CD4-positive, CD25-positive, alpha-beta regulatory T cell (primary cell): ENCODE measurements around the gene CORO2A. TPM values are rescaled to one million over a fixed set of nuclear protein-coding genes. Genes with fewer than 3 reads are reported as not detected.

ENCODE experiments used
- ATAC-seq, 2 donors: fragments of 150-1000 bp; cut with Tn5 transposase; one replicate each; pipeline ENCODE4 v1.10.0; 2021; ENCODE audit warnings: low read depth in 2 of 2, moderate number of reproducible peaks in 2 of 2, moderate library complexity in 1 of 2
- DNase-seq, 3 donors: peaks; one replicate each; pipeline versions ENCODE4 v3.0.0 to v3.0.0-alpha.2; 2012 to 2022; ENCODE audit warnings: mixed read lengths in 1 of 3
- H3K27ac ChIP-seq: one replicate; pipeline ENCODE4 v1.7.0; 2013; ENCODE audit warnings: mild to moderate bottlenecking, low read length; ENCODE audit not compliant: insufficient read depth, poor library complexity, severe bottlenecking
- H3K27me3 ChIP-seq: one replicate; pipeline ENCODE4 v1.7.0; 2013; ENCODE audit warnings: low read length; ENCODE audit not compliant: control insufficient read depth, insufficient read depth
- H3K36me3 ChIP-seq: one replicate; pipeline ENCODE4 v1.7.0; 2013; ENCODE audit warnings: mild to moderate bottlenecking, low read length, moderate library complexity; ENCODE audit not compliant: control insufficient read depth, insufficient read depth
- H3K4me1 ChIP-seq: 2 replicates; pipeline ENCODE4 v1.7.0; 2013; ENCODE audit warnings: mild to moderate bottlenecking, low read length; ENCODE audit not compliant: insufficient read depth, control insufficient read depth, poor library complexity, severe bottlenecking
- H3K4me3 ChIP-seq: one replicate; pipeline ENCODE4 v1.7.0; 2013; ENCODE audit warnings: low read depth, mild to moderate bottlenecking, low read length, moderate library complexity
- H3K9me3 ChIP-seq, 2 experiments: 1 replicate in 1 of 2; 2 replicates in 1 of 2; pipeline ENCODE4 v1.7.0; 2013; ENCODE audit warnings: low read length in 2 of 2, mild to moderate bottlenecking in 1 of 2, moderate library complexity in 1 of 2; ENCODE audit not compliant: control insufficient read depth in 2 of 2
- H3K27ac Mint-ChIP-seq, 3 donors: one replicate each; pipeline ENCODE4 v1.8.0; 2020 to 2022; ENCODE audit warnings: mild to moderate bottlenecking in 3 of 3, mixed read lengths in 3 of 3, moderate library complexity in 2 of 3
- H3K27me3 Mint-ChIP-seq: one replicate; pipeline ENCODE4 v1.8.0; 2022; ENCODE audit warnings: mild to moderate bottlenecking, mixed read lengths
- H3K36me3 Mint-ChIP-seq: one replicate; pipeline ENCODE4 v1.8.0; 2020; ENCODE audit warnings: mixed read lengths
- H3K4me1 Mint-ChIP-seq, 4 donors: one replicate each; pipeline ENCODE4 v1.8.0; 2020 to 2022; ENCODE audit warnings: mixed read lengths in 4 of 4, mild to moderate bottlenecking in 1 of 4
- H3K4me3 Mint-ChIP-seq, 4 donors: one replicate each; pipeline ENCODE4 v1.8.0; 2020 to 2022; ENCODE audit warnings: mild to moderate bottlenecking in 4 of 4, mixed read lengths in 4 of 4, moderate library complexity in 3 of 4
- H3K9me3 Mint-ChIP-seq, 7 donors: one replicate each; pipeline ENCODE4 v1.8.0; 2020 to 2022; ENCODE audit warnings: mixed read lengths in 7 of 7, mild to moderate bottlenecking in 3 of 7, moderate library complexity in 2 of 7
- polyA plus RNA-seq, 4 donors: library from polyadenylated mRNA; unstranded; fragments of 300-500 nt; fragmentation: Illumina TruSeq; gene quantifications; one replicate each; pipeline ENCODE4 v1.2.3, GENCODE V29; 2021
- total RNA-seq: library from RNA; stranded (reverse); gene quantifications from one replicate; pipeline ENCODE4 v1.2.3, GENCODE V29; 2022

The CORO2A gene
- total and polyA plus RNA-seq, 5 donors from 2014 or later, result 13.4 to 27.0 (median 14.1) TPM

DNA sequence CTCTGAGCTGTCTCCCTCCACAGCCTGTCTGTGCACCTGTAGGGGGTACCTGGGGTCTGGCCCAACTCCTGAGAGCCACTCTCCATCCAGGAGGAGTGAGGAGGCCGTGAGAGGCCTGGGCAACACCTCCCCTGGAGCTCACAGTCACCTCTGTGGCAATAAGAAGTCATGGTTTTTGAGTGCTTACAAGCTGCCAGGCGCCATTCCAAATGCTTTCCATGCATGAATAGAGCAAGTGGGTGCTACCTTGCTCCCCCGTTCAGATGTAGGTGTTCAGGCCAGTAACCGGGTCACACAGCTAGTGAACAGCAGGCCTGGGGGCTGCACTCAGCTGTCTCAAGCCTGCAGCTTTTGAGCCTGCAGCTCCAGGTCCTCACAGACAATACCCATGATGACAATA lies 30.6 kb downstream of the CORO2A start:
- Mint-ChIP-seq H3K4me3 (no peak overlapping the region), H3K4me1 (peaks cover 20 to 75% (median 56%) of the 10 kb centered on the region in 4 donors), H3K27me3 (no peaks in the 10 kb centered on the region), H3K27ac (peak overlapping the region in 1 of 3 donors; percentile 26), H3K36me3 (peaks cover 8% of the 10 kb centered on the region), H3K9me3 (peaks cover 0 to 2% (median 0%) of the 10 kb centered on the region in 7 donors)
- no peak for ATAC-seq
- peaks cover 38% of the 10 kb centered on the region for H3K4me1 ChIP-seq
- H3K9me3 ChIP-seq, result no peaks in the 10 kb centered on the region
- H3K4me3 ChIP-seq, result no peak overlapping the region
- H3K27me3 ChIP-seq, result no peaks in the 10 kb centered on the region
- no peak overlapping the region for H3K27ac ChIP-seq
- H3K36me3 ChIP-seq, result peaks cover 12% of the 10 kb centered on the region
- DNase-seq, result no peak

GRCh38 chr9:98159790-98160189 lies 32.6 kb downstream of the CORO2A start:
- no peak for ATAC-seq
- Mint-ChIP-seq H3K27me3 (no peaks in the 10 kb centered on the region), H3K4me1 (peaks cover 12 to 56% (median 44%) of the 10 kb centered on the region in 4 donors), H3K27ac (peak overlapping the region; percentile 11 to 88 (median 77)), H3K9me3 (peaks cover 0 to 2% (median 0%) of the 10 kb centered on the region in 7 donors), H3K4me3 (peak overlapping the region in 2 of 4 donors; percentile 29 to 35), H3K36me3 (peaks cover 19% of the 10 kb centered on the region)
- peaks cover 30% of the 10 kb centered on the region for H3K36me3 ChIP-seq
- no peaks in the 10 kb centered on the region for H3K9me3 ChIP-seq
- no peak overlapping the region for H3K27ac ChIP-seq
- H3K4me3 ChIP-seq, result no peak overlapping the region
- H3K4me1 ChIP-seq, result peaks cover 21% of the 10 kb centered on the region
- no peaks in the 10 kb centered on the region for H3K27me3 ChIP-seq
- DNase-seq, result no peak

- DNase-seq, result no peak
- Histone ChIP-seq H3K27ac (no peak overlapping the region), H3K4me3 (no peak overlapping the region), H3K36me3 (peaks cover 35% of the 10 kb centered on the region), H3K9me3 (no peaks in the 10 kb centered on the region), H3K27me3 (no peaks in the 10 kb centered on the region), H3K4me1 (peaks cover 16% of the 10 kb centered on the region)
- Mint-ChIP-seq H3K4me3 (peak overlapping the region in 2 of 4 donors; percentile 29 to 35), H3K9me3 (peaks cover 0 to 2% (median 0%) of the 10 kb centered on the region in 7 donors), H3K4me1 (peaks cover 12 to 51% (median 39%) of the 10 kb centered on the region in 4 donors), H3K36me3 (peaks cover 20% of the 10 kb centered on the region), H3K27me3 (no peaks in the 10 kb centered on the region), H3K27ac (peak overlapping the region in 2 of 3 donors; percentile 77 to 88)
- ATAC-seq, result no peak
Observed at GRCh38 chr9:98159301-98159700, 33.1 kb downstream of the CORO2A start.

DNA sequence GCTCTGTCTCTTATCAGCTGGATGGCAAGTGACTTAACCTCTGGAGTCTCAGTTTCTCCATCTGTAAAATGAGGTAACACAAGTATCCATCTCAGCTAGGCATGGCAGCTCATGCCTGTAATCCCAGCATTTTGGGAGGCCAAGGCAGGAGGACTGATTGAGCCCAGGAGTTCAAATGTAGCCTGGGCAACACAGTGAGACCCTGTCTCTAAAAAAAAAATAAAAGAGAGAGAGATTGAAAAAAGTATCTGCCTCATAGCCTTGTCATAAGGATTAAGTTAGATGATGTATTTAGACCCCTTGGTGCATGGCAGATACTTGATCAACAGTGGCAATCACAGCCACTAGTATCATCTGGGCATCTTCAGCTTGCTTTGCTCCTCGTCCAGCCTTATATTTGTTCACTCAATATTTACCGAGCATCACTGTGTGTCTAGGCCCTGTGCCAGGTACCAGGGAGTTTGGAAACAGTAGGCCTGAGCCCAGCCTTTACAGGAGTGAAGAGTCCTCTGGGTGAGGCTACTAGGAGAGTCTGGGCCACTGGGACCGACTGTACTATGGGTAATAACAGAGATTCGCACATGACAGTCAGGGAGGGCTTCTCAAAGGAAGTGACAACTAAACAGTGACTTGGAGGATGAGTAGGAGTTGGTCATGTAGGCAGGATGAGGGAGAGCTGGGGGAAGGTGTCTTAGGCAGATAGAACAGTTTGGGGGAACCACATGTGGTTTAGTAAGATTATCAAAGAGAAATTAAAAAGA lies 34.2 kb downstream of the CORO2A start:
- peaks cover 27% of the 10 kb centered on the region for H3K36me3 Mint-ChIP-seq
- H3K27me3 Mint-ChIP-seq, result no peaks in the 10 kb centered on the region
- Histone ChIP-seq H3K27me3 (no peaks in the 10 kb centered on the region), H3K36me3 (peaks cover 42% of the 10 kb centered on the region), H3K4me3 (no peak overlapping the region), H3K27ac (no peak overlapping the region), H3K4me1 (peaks cover 5% of the 10 kb centered on the region), H3K9me3 (no peaks in the 10 kb centered on the region)
- H3K9me3 Mint-ChIP-seq, result peaks cover 0 to 2% (median 0%) of the 10 kb centered on the region in 7 donors
- peak overlapping the region; percentile 49 to 90 (median 77) for H3K27ac Mint-ChIP-seq
- H3K4me3 Mint-ChIP-seq, result peak overlapping the region in 1 of 4 donors; percentile 5
- DNase-seq (peak in 1 of 3 donors; percentile 14), ATAC-seq (peak in 1 of 2 donors; percentile 40)
- peaks cover 6 to 44% (median 29%) of the 10 kb centered on the region in 4 donors for H3K4me1 Mint-ChIP-seq

DNA sequence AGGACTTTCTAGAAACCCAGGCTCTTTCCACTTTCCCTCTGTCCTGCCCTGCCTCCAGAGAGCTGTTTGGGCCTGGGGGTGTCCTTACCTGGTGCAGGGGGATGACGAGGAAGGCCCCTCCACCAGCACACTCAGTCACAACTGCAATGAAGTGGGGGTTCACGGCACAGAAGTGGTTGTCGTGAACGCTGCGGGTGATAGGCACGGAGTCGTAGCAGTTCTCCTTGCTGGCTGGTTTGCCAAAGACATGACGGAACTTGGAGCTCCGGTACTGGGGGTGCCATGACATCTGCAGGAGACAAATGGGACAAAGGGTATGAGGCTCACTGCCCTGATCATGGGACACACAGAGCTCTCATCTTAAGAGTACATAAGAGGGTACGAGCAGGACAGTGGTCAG lies 35.1 kb downstream of the CORO2A start:
- H3K4me1 Mint-ChIP-seq, result peaks cover 6 to 41% (median 28%) of the 10 kb centered on the region in 4 donors
- peak overlapping the region; percentile 29 to 67 (median 49) for H3K27ac Mint-ChIP-seq
- H3K4me3 Mint-ChIP-seq, result no peak overlapping the region
- Histone ChIP-seq H3K27me3 (no peaks in the 10 kb centered on the region), H3K4me3 (no peak overlapping the region), H3K27ac (no peak overlapping the region), H3K36me3 (peaks cover 45% of the 10 kb centered on the region), H3K4me1 (no peaks in the 10 kb centered on the region), H3K9me3 (no peaks in the 10 kb centered on the region)
- peaks cover 0 to 2% (median 0%) of the 10 kb centered on the region in 7 donors for H3K9me3 Mint-ChIP-seq
- H3K27me3 Mint-ChIP-seq, result no peaks in the 10 kb centered on the region
- ATAC-seq (no peak), DNase-seq (no peak)
- H3K36me3 Mint-ChIP-seq, result peaks cover 30% of the 10 kb centered on the region

- Histone ChIP-seq H3K27me3 (no peaks in the 10 kb centered on the region), H3K36me3 (peaks cover 45% of the 10 kb centered on the region), H3K4me1 (no peaks in the 10 kb centered on the region), H3K27ac (no peak overlapping the region), H3K9me3 (no peaks in the 10 kb centered on the region), H3K4me3 (no peak overlapping the region)
- H3K4me1 Mint-ChIP-seq, result peaks cover 8 to 33% (median 24%) of the 10 kb centered on the region in 4 donors
- H3K9me3 Mint-ChIP-seq, result peaks cover 0 to 2% (median 0%) of the 10 kb centered on the region in 7 donors
- DNase-seq (no peak), ATAC-seq (no peak)
- no peaks in the 10 kb centered on the region for H3K27me3 Mint-ChIP-seq
- H3K27ac Mint-ChIP-seq, result peak overlapping the region in 1 of 3 donors; percentile 67
- peaks cover 35% of the 10 kb centered on the region for H3K36me3 Mint-ChIP-seq
- H3K4me3 Mint-ChIP-seq, result no peak overlapping the region
Observed at GRCh38 chr9:98154678-98155077, 37.8 kb downstream of the CORO2A start.

DNA sequence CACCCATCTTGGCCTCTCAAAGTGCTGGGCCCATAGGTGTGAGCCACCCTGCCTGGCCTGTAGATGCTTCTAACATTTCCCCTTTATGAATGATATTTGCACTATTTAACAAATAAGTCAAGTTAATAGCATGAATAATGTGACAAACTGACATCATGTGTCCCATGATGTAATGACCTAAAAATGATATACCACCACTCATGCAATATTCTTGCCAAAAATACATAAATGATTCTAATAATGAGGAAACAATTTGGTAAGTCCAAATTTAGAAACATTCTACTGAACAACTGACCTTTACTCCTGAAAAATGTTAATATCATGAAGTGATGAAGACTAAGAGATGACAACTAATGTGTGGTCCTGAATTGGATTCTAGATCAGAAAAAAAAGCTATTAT lies 39.9 kb downstream of the CORO2A start:
- peaks cover 44% of the 10 kb centered on the region for H3K36me3 ChIP-seq
- no peak overlapping the region for H3K27ac ChIP-seq
- peak overlapping the region in 1 of 3 donors; percentile 16 for H3K27ac Mint-ChIP-seq
- H3K4me3 Mint-ChIP-seq, result no peak overlapping the region
- DNase-seq, result no peak
- H3K9me3 ChIP-seq, result no peaks in the 10 kb centered on the region
- ATAC-seq, result no peak
- H3K4me1 Mint-ChIP-seq, result peaks cover 10 to 29% (median 21%) of the 10 kb centered on the region in 4 donors
- H3K36me3 Mint-ChIP-seq, result peaks cover 27% of the 10 kb centered on the region
- H3K4me3 ChIP-seq, result no peak overlapping the region
- peaks cover under 1% of the 10 kb centered on the region for H3K4me1 ChIP-seq
- no peaks in the 10 kb centered on the region for H3K27me3 ChIP-seq
- no peaks in the 10 kb centered on the region for H3K27me3 Mint-ChIP-seq
- H3K9me3 Mint-ChIP-seq, result peaks cover 0 to 2% (median 0%) of the 10 kb centered on the region in 7 donors
